IMR-90 (cell line): ENCODE measurements around the gene ACOT9. TPM values are rescaled to one million over a fixed set of nuclear protein-coding genes. Genes with fewer than 3 reads are reported as not detected.
A peak's percentile ranks its signal among the peaks of the same experiment; 100 is the strongest.

Experiments used
- ATAC-seq: fragments of 200-7000 bp; cut with Tn5 transposase; 2 replicates; pipeline ENCODE4 v1.9.1; 2020; ENCODE audit warnings: low read depth, mild to moderate bottlenecking, moderate library complexity
- BruUV-seq: library from RNA; stranded (reverse); fragments of 400-500 nt; replicated peaks from 2 replicates; lab custom pipeline; 2021; lab: Mats Ljungman, UMichigan
- CTCF ChIA-PET: fragments of 300-600 bp; formaldehyde crosslinking; extraction: SDS; loops from one replicate; lab custom pipeline; 2021; ENCODE audit warnings: antibody characterized with exemption; lab: Yijun Ruan, JAX
- POLR2A ChIA-PET: fragments of 300-600 bp; sonication (Branson Sonifier 250); formaldehyde crosslinking; loops from one replicate; lab custom pipeline; 2022; ENCODE audit warnings: antibody characterized with exemption; ENCODE audit not compliant: unreplicated experiment; lab: Charles Lee
- DNase-seq: peaks from one replicate; pipeline ENCODE4 v3.0.0; 2013
- H2AFZ ChIP-seq: replicated peaks from 2 replicates; pipeline ENCODE3; 2013; ENCODE audit warnings: low read length, mild to moderate bottlenecking; ENCODE audit not compliant: poor library complexity
- H2AK5ac ChIP-seq: 2 replicates; pipeline ENCODE4 v1.6.1; 2013; ENCODE audit warnings: low read depth, low read length, inconsistent platforms
- H2AK9ac ChIP-seq: replicated peaks from 2 replicates; pipeline ENCODE3; 2013; ENCODE audit warnings: mild to moderate bottlenecking, low read depth, low read length, moderate library complexity; ENCODE audit not compliant: poor library complexity
- H2BK120ac ChIP-seq: 2 replicates; pipeline ENCODE4 v1.6.1; 2013; ENCODE audit warnings: low read depth, low read length, inconsistent platforms
- H2BK15ac ChIP-seq: 3 replicates; pipeline ENCODE4 v1.6.1; 2013; ENCODE audit warnings: low read depth, low read length, inconsistent platforms
- H2BK20ac ChIP-seq: 2 replicates; pipeline ENCODE4 v1.6.1; 2013; ENCODE audit warnings: low read depth, mild to moderate bottlenecking, inconsistent platforms, low read length, moderate library complexity
- H2BK5ac ChIP-seq: 2 replicates; pipeline ENCODE4 v1.6.1; 2013; ENCODE audit warnings: mild to moderate bottlenecking, low read depth, low read length, inconsistent platforms; ENCODE audit not compliant: poor library complexity, severe bottlenecking
- H3K14ac ChIP-seq: replicated peaks from 2 replicates; pipeline ENCODE4 v1.6.1; 2013; ENCODE audit warnings: low read depth, low read length, inconsistent platforms
- H3K18ac ChIP-seq: 2 replicates; pipeline ENCODE4 v1.6.1; 2013; ENCODE audit warnings: low read depth, low read length, control low read depth
- H3K23ac ChIP-seq: 2 replicates; pipeline ENCODE4 v1.6.1; 2013; ENCODE audit warnings: low read depth, low read length, inconsistent platforms
- H3K27ac ChIP-seq: 2 replicates; pipeline ENCODE4 v1.5.1; 2013; ENCODE audit warnings: mild to moderate bottlenecking, control low read depth, low read length; ENCODE audit not compliant: insufficient read depth
- H3K27me3 ChIP-seq: 2 replicates; pipeline ENCODE4 v1.6.1; 2013; ENCODE audit warnings: low read length; ENCODE audit not compliant: control insufficient read depth, insufficient read depth
- H3K36me3 ChIP-seq: 2 replicates; pipeline ENCODE4 v1.6.1; 2013; ENCODE audit warnings: low read length, mixed read lengths; ENCODE audit not compliant: control insufficient read depth, insufficient read depth
- H3K4ac ChIP-seq: 2 replicates; pipeline ENCODE4 v1.6.1; 2013; ENCODE audit warnings: low read depth, low read length, inconsistent platforms
- H3K4me1 ChIP-seq: 2 replicates; pipeline ENCODE4 v1.6.1; 2013; ENCODE audit warnings: low read length, mixed read lengths; ENCODE audit not compliant: control insufficient read depth, insufficient read depth
- H3K4me2 ChIP-seq: 2 replicates; pipeline ENCODE4 v1.6.1; 2013; ENCODE audit warnings: low read depth, mild to moderate bottlenecking, control low read depth, low read length, moderate library complexity
- H3K4me3 ChIP-seq: 2 replicates; pipeline ENCODE4 v1.5.1; 2013; ENCODE audit warnings: low read depth, mild to moderate bottlenecking, control low read depth, low read length, moderate library complexity; ENCODE audit not compliant: insufficient read depth
- H3K56ac ChIP-seq: 2 replicates; pipeline ENCODE4 v1.6.1; 2013; ENCODE audit warnings: low read length, inconsistent platforms; ENCODE audit not compliant: insufficient read depth; ENCODE audit errors: extremely low read depth
- H3K79me1 ChIP-seq, 2 experiments: 2 replicates each; pipeline ENCODE4 v1.6.1; 2013; ENCODE audit warnings: low read length in 2 of 2, inconsistent platforms in 1 of 2, low read depth in 1 of 2
- H3K9ac ChIP-seq: 2 replicates; pipeline ENCODE4 v1.6.1; 2013; ENCODE audit warnings: low read depth, low read length, control low read depth
- H3K9me1 ChIP-seq: 2 replicates; pipeline ENCODE4 v1.6.1; 2013; ENCODE audit warnings: low read length, inconsistent platforms; ENCODE audit not compliant: insufficient read depth
- H3K9me3 ChIP-seq: 2 replicates; pipeline ENCODE4 v1.6.1; 2013; ENCODE audit warnings: low read length; ENCODE audit not compliant: control insufficient read depth, insufficient read depth
- H4K20me1 ChIP-seq: 2 replicates; pipeline ENCODE4 v1.6.1; 2013; ENCODE audit warnings: low read length, inconsistent platforms; ENCODE audit not compliant: insufficient read depth
- H4K5ac ChIP-seq: 2 replicates; pipeline ENCODE4 v1.6.1; 2013; ENCODE audit warnings: mild to moderate bottlenecking, low read depth, low read length, control low read depth
- H4K8ac ChIP-seq, 2 experiments: 2 replicates each; pipeline ENCODE4 v1.6.1; 2013; ENCODE audit warnings: low read depth in 2 of 2, low read length in 2 of 2, control low read depth in 1 of 2, inconsistent platforms in 1 of 2
- H4K91ac ChIP-seq: 2 replicates; pipeline ENCODE4 v1.6.1; 2013; ENCODE audit warnings: low read depth, low read length, inconsistent platforms; ENCODE audit not compliant: insufficient read depth
- MAZ ChIP-seq: IDR thresholded peaks from 2 replicates; pipeline ENCODE4 v1.6.1; 2012; ENCODE audit warnings: low read depth, mild to moderate bottlenecking, low read length, improper control_type of control experiment, moderate library complexity, borderline replicate concordance
- USF2 ChIP-seq: fragments of 150-350 bp; IDR thresholded peaks from 2 replicates; pipeline ENCODE4 v1.6.1; 2017; ENCODE audit warnings: mild to moderate bottlenecking, antibody characterized with exemption, low read length, low read depth
- WGBS, 2 experiments: methylation state at CpG; one replicate each; pipeline versions ENCODE4 v1.1.5 to v1.1.7; 2013; ENCODE audit warnings: missing lambda C conversion rate in 2 of 2; ENCODE audit not compliant: insufficient read length in 1 of 2; ENCODE audit errors: extremely low coverage in 2 of 2; 5-methylcytosine and 5-hydroxymethylcytosine counted together
- dilution Hi-C: fragments of 300-500 bp; cut with HindIII; formaldehyde crosslinking; loops from one replicate; pipeline ENCODE4 v1.14.3; 2018; ENCODE audit warnings: low sequenced_read_pairs; ENCODE audit not compliant: unreplicated experiment
- in situ Hi-C: fragments of 300-500 bp; cut with MboI; formaldehyde crosslinking; loops from 3 replicates; pipeline ENCODE4 v1.14.3; 2019; ENCODE audit warnings: low sequenced_read_pairs, inconsistent platforms, mixed read lengths
- intact Hi-C: fragments of 100-400 bp; cut with micrococcal nuclease; formaldehyde crosslinking; loops from 2 replicates; pipeline ENCODE4 v1.10.0; 2022
- polyA plus RNA-seq, 3 experiments: library from polyadenylated mRNA; depleted of rRNA; stranded (reverse); fragments of >200 nt; gene quantifications; 2 replicates each; pipeline ENCODE4 v1.2.3, GENCODE V29; 2012; ENCODE audit warnings: low replicate concordance in 1 of 3
- total RNA-seq: library from RNA; depleted of rRNA; stranded (reverse); fragments of >200 nt; gene quantifications from 2 replicates; pipeline ENCODE4 v1.2.3, GENCODE V29; 2012

Gene ACOT9
- total and polyA plus RNA-seq, 2 of the 4 experiments (the other 2 are of a cell fraction): 43.5 to 47.3 TPM

- Histone ChIP-seq H4K8ac (peak overlapping the region in 1 of 2 experiments; percentile 53; a peak in 1 of 4 replicates), H4K5ac (no peak overlapping the region), H3K27me3 (no peaks in the 10 kb centered on the region), H2BK5ac (peak overlapping the region; percentile 69), H2AK5ac (no peak overlapping the region), H3K4me2 (peak overlapping the region; percentile 88), H2BK20ac (no peak overlapping the region), H3K18ac (no peak overlapping the region; the same call in 1 of the 2 replicates), H3K9ac (peak overlapping the region; percentile 67), H3K14ac (peak overlapping the region; percentile 58; the same call in 1 of the 2 replicates), H3K9me1 (no peaks in the 10 kb centered on the region), H3K4me3 (peak overlapping the region; percentile 81), H3K56ac (peak overlapping the region; percentile 58; the same call in 1 of the 2 replicates), H3K36me3 (no peaks in the 10 kb centered on the region), H4K91ac (no peak overlapping the region), H2AK9ac (no peak overlapping the region), H3K4me1 (0 out of 2 replicates have a peak, but pooled peaks cover 1% of the 10 kb centered on the region), H3K23ac (peak overlapping the region; percentile 78; the same call in 1 of the 2 replicates), H2AFZ (no peak overlapping the region), H4K20me1 (no peaks in the 10 kb centered on the region), H3K4ac (peak overlapping the region; percentile 20; the same call in 1 of the 2 replicates), H3K27ac (no peak overlapping the region), H2BK120ac (no peak overlapping the region), H3K79me1 (peaks cover 0 to 11% of the 10 kb centered on the region in 2 experiments; a peak in 2 of 4 replicates), H3K9me3 (no peaks in the 10 kb centered on the region), H2BK15ac (no peak overlapping the region)
- DNase-seq: no peak
- in situ Hi-C loops (no loop called here), intact Hi-C loops (no loop called here), dilution Hi-C loops (no loop called here)
- TF ChIP-seq USF2 (no peak), MAZ (no peak)
- WGBS, 2 experiments: no CpG with 5 or more reads among the region's 3 CpGs
- ChIA-PET CTCF (no interaction called here), POLR2A (no interaction called here)
- BruUV-seq: TSS peak; percentile 46
- ATAC-seq: no peak
Observed at GRCh38 chrX:23668335-23668734, 74.7 kb downstream of the ACOT9 start.
